Activated gamma-delta T cell (primary cell): Measurements from ENCODE around the gene EHHADH.

ENCODE experiments used
- DNase-seq: peaks from one replicate; lab custom pipeline; 2025; lab: John Stamatoyannopoulos, UW

The EHHADH gene

DNA sequence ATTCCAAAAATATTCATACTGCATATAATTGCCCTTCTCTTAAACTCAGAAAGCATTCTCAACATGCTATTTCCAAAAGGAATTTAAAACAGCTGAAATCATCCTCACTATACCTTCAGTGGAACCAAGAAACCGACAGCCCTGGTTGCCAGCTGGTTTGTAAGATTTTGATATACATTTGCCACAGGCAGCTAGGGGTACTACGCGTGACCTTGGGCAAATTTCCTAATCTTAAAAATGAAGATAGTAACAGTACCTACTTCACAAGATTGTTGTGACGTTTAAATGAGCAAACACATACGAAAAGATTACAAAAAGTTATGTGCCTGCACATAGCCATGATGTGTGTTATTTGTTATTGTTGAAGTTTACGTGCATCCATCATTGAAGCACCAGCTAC is 108.3 kb downstream of the EHHADH start:
- no peak for DNase-seq

DNA sequence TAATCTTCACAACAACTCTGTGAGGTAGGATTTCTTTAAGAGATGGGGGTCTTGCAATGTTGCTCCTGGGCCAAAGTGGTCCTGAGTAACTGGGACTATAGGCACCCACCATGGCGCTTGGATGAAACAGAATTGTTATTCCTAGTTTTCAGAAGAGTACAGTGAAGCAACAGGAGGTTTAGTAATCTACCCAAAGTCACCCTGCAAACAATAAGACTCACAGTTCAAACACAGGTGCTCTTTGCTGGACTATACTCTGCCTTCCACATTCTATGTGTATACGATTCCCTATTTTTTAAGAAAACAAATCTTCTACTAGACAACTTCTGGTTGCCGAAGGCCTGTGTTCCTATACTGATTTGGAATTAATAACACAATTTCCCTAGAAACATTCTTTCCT is 109.1 kb downstream of the EHHADH start:
- DNase-seq, result no peak
